HepG2 (cell line): Measurements from ENCODE around the gene PPHLN1. TPM values are rescaled to one million over a fixed set of nuclear protein-coding genes. Genes with fewer than 3 reads are reported as not detected.

ENCODE experiments used
- ATAC-seq: fragments of 200-7000 bp; cut with Tn5 transposase; 3 replicates; pipeline ENCODE4 v1.9.1; 2020; ENCODE audit warnings: mild to moderate bottlenecking, moderate library complexity
- BruUV-seq: library from RNA; stranded (reverse); fragments of 400-500 nt; replicated peaks from 2 replicates; lab custom pipeline; 2021; lab: Mats Ljungman, UMichigan
- CTCF ChIA-PET: fragments of 300-600 bp; formaldehyde crosslinking; extraction: SDS; loops from one replicate; lab custom pipeline; 2021; ENCODE audit warnings: low total read pairs, inconsistent platforms, low intra/inter-chr PET ratio; lab: Yijun Ruan, JAX
- POLR2A ChIA-PET: fragments of 350-600 bp; sonication (Branson Sonifier 250); formaldehyde crosslinking; loops from one replicate; lab custom pipeline; 2020; ENCODE audit warnings: antibody characterized with exemption, inconsistent platforms; lab: Yijun Ruan, JAX
- DNase-seq: peaks from one replicate; pipeline ENCODE4 v3.0.0-alpha.2; 2015; ENCODE audit warnings: low spot score
- FAIRE-seq: peaks from 3 replicates; lab custom pipeline; 2011; peaks lifted over from hg19 to GRCh38; lab: Jason Lieb, UNC
- H2AFZ ChIP-seq: one replicate; pipeline ENCODE4 v1.6.1; 2011; ENCODE audit warnings: low read length, inconsistent platforms
- H3K27ac ChIP-seq: fragments of 300-600 bp; 3 replicates; pipeline ENCODE4 v1.8.0; 2011; ENCODE audit warnings: mixed run types, mild to moderate bottlenecking, mixed read lengths, low read length, inconsistent platforms; ENCODE audit not compliant: insufficient read depth; ENCODE audit errors: extremely low read length
- H3K27me3 ChIP-seq, 2 experiments: fragments of 200-600 bp in 1 of 2; 2 replicates in 1 of 2; 3 replicates in 1 of 2; pipeline versions ENCODE4 v1.6.0 to v1.8.0; 2011; ENCODE audit warnings: low read length in 2 of 2, mild to moderate bottlenecking in 2 of 2, moderate library complexity in 2 of 2, inconsistent platforms in 1 of 2; ENCODE audit not compliant: insufficient read depth in 2 of 2, control insufficient read depth in 1 of 2
- H3K36me3 ChIP-seq, 2 experiments: fragments of 200-600 bp in 1 of 2; replicated peaks in 1 of 2; 2 replicates in 1 of 2; 3 replicates in 1 of 2; pipeline versions ENCODE4 v1.5.1 to v1.8.0; 2011; ENCODE audit warnings: low read length in 2 of 2, inconsistent platforms in 1 of 2; ENCODE audit not compliant: insufficient read depth in 2 of 2, control insufficient read depth in 1 of 2
- H3K4me1 ChIP-seq: 2 replicates; pipeline ENCODE4 v1.5.1; 2012; ENCODE audit warnings: low read length, inconsistent platforms; ENCODE audit not compliant: insufficient read depth
- H3K4me2 ChIP-seq: 2 replicates; pipeline ENCODE4 v1.6.0; 2011; ENCODE audit warnings: low read depth, low read length, inconsistent platforms
- H3K4me3 ChIP-seq, 3 experiments: fragments of 200-600 bp in 1 of 3; sonication (generic), shearing (Covaris generic) in 1 of 3; replicated peaks in 1 of 3; 2 replicates each; pipeline ENCODE4 v1.5.1; 2011 to 2016; ENCODE audit warnings: low read length in 3 of 3, inconsistent platforms in 2 of 3, low read depth in 2 of 3, mild to moderate bottlenecking in 2 of 3, control low read depth in 1 of 3, mixed read lengths in 1 of 3; ENCODE audit not compliant: insufficient read depth in 1 of 3
- H3K79me2 ChIP-seq: one replicate; pipeline ENCODE4 v1.6.1; 2011; ENCODE audit warnings: low read length, inconsistent platforms; ENCODE audit not compliant: insufficient read depth
- H3K9ac ChIP-seq: 2 replicates; pipeline ENCODE4 v1.6.0; 2011; ENCODE audit warnings: mild to moderate bottlenecking, low read depth, low read length, inconsistent platforms; ENCODE audit not compliant: insufficient read depth
- H3K9me3 ChIP-seq: 2 replicates; pipeline ENCODE4 v1.5.1; 2012; ENCODE audit warnings: mild to moderate bottlenecking, low read length
- H4K20me1 ChIP-seq: 2 replicates; pipeline ENCODE4 v1.6.0; 2011; ENCODE audit warnings: inconsistent platforms, mild to moderate bottlenecking, low read length, moderate library complexity; ENCODE audit not compliant: insufficient read depth
- AHDC1 ChIP-seq: sonication (generic); formaldehyde crosslinking; IDR thresholded peaks from 2 replicates; pipeline ENCODE4 v1.5.1; 2020; ENCODE audit warnings: mild to moderate bottlenecking, missing genetic modification reagents, borderline replicate concordance
- ARNT2 ChIP-seq: sonication (generic); formaldehyde crosslinking; IDR thresholded peaks from 2 replicates; pipeline ENCODE4 v1.8.0; 2022; ENCODE audit warnings: mild to moderate bottlenecking, low read depth, missing genetic modification reagents, moderate library complexity
- BRF2 ChIP-seq: sonication (generic); formaldehyde crosslinking; IDR thresholded peaks from 2 replicates; pipeline ENCODE4 v1.8.1; 2022; ENCODE audit warnings: mild to moderate bottlenecking, missing genetic modification reagents
- NPAS2 ChIP-seq: sonication (generic); formaldehyde crosslinking; IDR thresholded peaks from 2 replicates; pipeline ENCODE4 v1.8.0; 2022; ENCODE audit warnings: mild to moderate bottlenecking, missing genetic modification reagents, borderline replicate concordance
- NR2F2 ChIP-seq: IDR thresholded peaks from 2 replicates; pipeline ENCODE4 v1.6.1; 2012; ENCODE audit warnings: low read depth, inconsistent platforms, borderline replicate concordance
- NR3C1 ChIP-seq: sonication (generic); formaldehyde crosslinking; IDR thresholded peaks from 2 replicates; pipeline ENCODE4 v1.4.0; 2020; ENCODE audit warnings: missing genetic modification reagents
- TBP ChIP-seq: sonication (generic); formaldehyde crosslinking; IDR thresholded peaks from 2 replicates; pipeline ENCODE4 v1.5.0; 2020; ENCODE audit warnings: missing genetic modification reagents
- ZBTB42 ChIP-seq: sonication (generic); formaldehyde crosslinking; IDR thresholded peaks from 2 replicates; pipeline ENCODE4 v1.5.0; 2020; ENCODE audit warnings: mild to moderate bottlenecking, missing genetic modification reagents
- ZNF460 ChIP-seq: sonication (generic); formaldehyde crosslinking; IDR thresholded peaks from 2 replicates; pipeline ENCODE4 v1.5.1; 2020; ENCODE audit warnings: missing genetic modification reagents, mild to moderate bottlenecking, borderline replicate concordance
- ZNF501 ChIP-seq: sonication (generic); formaldehyde crosslinking; IDR thresholded peaks from 2 replicates; pipeline ENCODE4 v1.5.1; 2020; ENCODE audit warnings: mild to moderate bottlenecking, moderate library complexity, missing genetic modification reagents
- ZNF557 ChIP-seq: sonication (generic); formaldehyde crosslinking; IDR thresholded peaks from 2 replicates; pipeline ENCODE4 v1.4.0; 2020; ENCODE audit warnings: missing genetic modification reagents
- ZNF589 ChIP-seq: sonication (generic); formaldehyde crosslinking; conservative IDR thresholded peaks from 2 replicates; pipeline ENCODE4 v1.8.0; 2022; ENCODE audit warnings: mild to moderate bottlenecking, moderate library complexity, missing genetic modification reagents
- ZNF883 ChIP-seq: sonication (generic); formaldehyde crosslinking; IDR thresholded peaks from 2 replicates; pipeline ENCODE4 v1.5.1; 2020; ENCODE audit warnings: mild to moderate bottlenecking, missing genetic modification reagents; ENCODE audit errors: not compliant biosample characterization
- ZSCAN22 ChIP-seq: sonication (generic); formaldehyde crosslinking; IDR thresholded peaks from 2 replicates; pipeline ENCODE4 v1.4.0; 2020; ENCODE audit warnings: mild to moderate bottlenecking, missing genetic modification reagents
- WGBS: methylation state at CpG from one replicate; pipeline ENCODE4 v1.1.6; 2017; ENCODE audit warnings: low lambda C conversion rate; 5-methylcytosine and 5-hydroxymethylcytosine counted together
- in situ Hi-C: cut with HindIII; loops from 2 replicates; pipeline ENCODE4 v1.10.0; 2017; ENCODE audit warnings: low pct_unique_long_range_greater_than_20kb; ENCODE audit not compliant: extremely low pct_ligation_motif_present
- intact Hi-C: fragments of 100-400 bp; cut with micrococcal nuclease; formaldehyde crosslinking; loops from one replicate; pipeline ENCODE4 v1.10.0; 2022; ENCODE audit not compliant: unreplicated experiment
- polyA plus RNA-seq, 8 experiments: library from polyadenylated mRNA; depleted of rRNA in 3 of 8; stranded (reverse) in 7 of 8; unstranded in 1 of 8; fragments of >200 nt; fragmentation: Illumina TruSeq in 4 of 8; extraction: Trizol in 4 of 8; gene quantifications; 2 replicates each; pipeline versions ENCODE4 v1.2.1 to v1.2.3, GENCODE V29; 2011 to 2016; ENCODE audit warnings: low read depth in 4 of 8, missing spikeins in 1 of 8, mixed read lengths in 1 of 8; ENCODE audit not compliant: insufficient read depth in 1 of 8
- total RNA-seq, 5 experiments: library from RNA; depleted of rRNA; stranded (reverse); fragments of >200 nt; fragmentation: Illumina TruSeq; extraction: Trizol; gene quantifications; 2 replicates each; pipeline ENCODE4 v1.2.3, GENCODE V29; 2016; ENCODE audit warnings: low read depth in 1 of 5
- TF ChIP-seq, protein P1 (sequence below): sonication (generic); formaldehyde crosslinking; IDR thresholded peaks from 2 replicates; pipeline ENCODE4 v1.5.0; 2020; ENCODE audit warnings: mild to moderate bottlenecking, missing genetic modification reagents
- TF ChIP-seq, protein P2 (sequence below): sonication (generic); formaldehyde crosslinking; IDR thresholded peaks from 2 replicates; pipeline ENCODE4 v1.5.1; 2020; ENCODE audit warnings: mild to moderate bottlenecking, missing genetic modification reagents, moderate library complexity

The PPHLN1 gene
- total and polyA plus RNA-seq, 2 of the 13 experiments (the other 11 are each of a cell fraction or from before 2014, with no cell fraction given): 43.4 to 66.0 TPM

- POLR2A ChIA-PET: no interaction called here
- no peak overlapping the region for H3K4me2 ChIP-seq
- in situ Hi-C loops: loop anchor here (25.0 kb wide), 1 partner anchor 862 kb away; no protein-coding TSS in a partner anchor
- H3K4me3 ChIP-seq: no peak overlapping the region
- no peak overlapping the region for H3K9ac ChIP-seq
- no peaks in the 10 kb centered on the region for H3K79me2 ChIP-seq
- CTCF ChIA-PET: no interaction called here
- no peak for TF ChIP-seq ARNT2 (CRISPR knock-in tag)
- no peak for TF ChIP-seq NR3C1 (CRISPR knock-in tag)
- TF ChIP-seq NPAS2 (CRISPR knock-in tag): no peak
- no peak for TF ChIP-seq AHDC1 (CRISPR knock-in tag)
- no peak for TF ChIP-seq ZNF557 (CRISPR knock-in tag)
- no peak for TF ChIP-seq ZBTB42 (CRISPR knock-in tag)
- TF ChIP-seq ZSCAN22: no peak
- TF ChIP-seq NR2F2: no peak
- TF ChIP-seq ZNF883 (CRISPR knock-in tag): no peak
- TF ChIP-seq ZNF501 (CRISPR knock-in tag): no peak
- no peak for TF ChIP-seq TBP (CRISPR knock-in tag)
- no peak for TF ChIP-seq BRF2
- TF ChIP-seq ZNF589: no peak
- no peak for TF ChIP-seq ZNF460 (CRISPR knock-in tag)
- TF ChIP-seq, protein P1, sequence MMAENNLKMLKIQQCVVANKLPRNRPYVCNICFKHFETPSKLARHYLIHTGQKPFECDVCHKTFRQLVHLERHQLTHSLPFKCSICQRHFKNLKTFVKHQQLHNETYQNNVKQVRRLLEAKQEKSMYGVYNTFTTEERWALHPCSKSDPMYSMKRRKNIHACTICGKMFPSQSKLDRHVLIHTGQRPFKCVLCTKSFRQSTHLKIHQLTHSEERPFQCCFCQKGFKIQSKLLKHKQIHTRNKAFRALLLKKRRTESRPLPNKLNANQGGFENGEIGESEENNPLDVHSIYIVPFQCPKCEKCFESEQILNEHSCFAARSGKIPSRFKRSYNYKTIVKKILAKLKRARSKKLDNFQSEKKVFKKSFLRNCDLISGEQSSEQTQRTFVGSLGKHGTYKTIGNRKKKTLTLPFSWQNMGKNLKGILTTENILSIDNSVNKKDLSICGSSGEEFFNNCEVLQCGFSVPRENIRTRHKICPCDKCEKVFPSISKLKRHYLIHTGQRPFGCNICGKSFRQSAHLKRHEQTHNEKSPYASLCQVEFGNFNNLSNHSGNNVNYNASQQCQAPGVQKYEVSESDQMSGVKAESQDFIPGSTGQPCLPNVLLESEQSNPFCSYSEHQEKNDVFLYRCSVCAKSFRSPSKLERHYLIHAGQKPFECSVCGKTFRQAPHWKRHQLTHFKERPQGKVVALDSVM (CRISPR knock-in tag): no peak
- TF ChIP-seq, protein P2, sequence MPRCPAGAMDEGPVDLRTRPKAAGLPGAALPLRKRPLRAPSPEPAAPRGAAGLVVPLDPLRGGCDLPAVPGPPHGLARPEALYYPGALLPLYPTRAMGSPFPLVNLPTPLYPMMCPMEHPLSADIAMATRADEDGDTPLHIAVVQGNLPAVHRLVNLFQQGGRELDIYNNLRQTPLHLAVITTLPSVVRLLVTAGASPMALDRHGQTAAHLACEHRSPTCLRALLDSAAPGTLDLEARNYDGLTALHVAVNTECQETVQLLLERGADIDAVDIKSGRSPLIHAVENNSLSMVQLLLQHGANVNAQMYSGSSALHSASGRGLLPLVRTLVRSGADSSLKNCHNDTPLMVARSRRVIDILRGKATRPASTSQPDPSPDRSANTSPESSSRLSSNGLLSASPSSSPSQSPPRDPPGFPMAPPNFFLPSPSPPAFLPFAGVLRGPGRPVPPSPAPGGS: no peak
- no peak for ATAC-seq
- no peaks in the 10 kb centered on the region for H3K4me1 ChIP-seq
- intact Hi-C loops: no loop called here
- H3K27me3 ChIP-seq: no peaks in the 10 kb centered on the region; a peak in 2 of 5 replicates
- no peaks in the 10 kb centered on the region for H3K36me3 ChIP-seq
- H4K20me1 ChIP-seq: no peaks in the 10 kb centered on the region
- no peak overlapping the region for H3K27ac ChIP-seq
- WGBS: 0% methylated on average over 3 of the region's 3 CpGs
- H2AFZ ChIP-seq: no peak overlapping the region
- no peaks in the 10 kb centered on the region for H3K9me3 ChIP-seq
- BruUV-seq: no TSS peak
- no peak for DNase-seq
- no peak for FAIRE-seq
Observed at GRCh38 chr12:42475106-42475505, 149.1 kb downstream of the PPHLN1 start.
